Iris pigment epithelial cell (primary cell): ENCODE results near the gene LPP.

ENCODE experiments used
- DNase-seq: peaks from one replicate; pipeline ENCODE4 v3.0.0-alpha.2; 2011; ENCODE audit warnings: low read depth

Gene LPP

GRCh38 chr3:188220097-188220788, 66.3 kb downstream of the LPP start:
- DNase-seq = peak; percentile 56

- peak; percentile 83 for DNase-seq
These were observed 67.2 kb downstream of the LPP start for GRCh38 chr3:188220988-188221818.

GRCh38 chr3:188223936-188224335, 70.0 kb downstream of the LPP start:
- no peak for DNase-seq

- DNase-seq = no peak
These were observed 73.5 kb downstream of the LPP start for GRCh38 chr3:188227442-188227841.

- no peak for DNase-seq
These were observed 75.2 kb downstream of the LPP start for GRCh38 chr3:188229177-188229576.

- no peak for DNase-seq
These were observed 75.8 kb downstream of the LPP start for GRCh38 chr3:188229726-188230125.

- peak; percentile 32 for DNase-seq
These were observed 77.0 kb downstream of the LPP start for GRCh38 chr3:188230962-188231361.

- no peak for DNase-seq
These were observed 77.5 kb downstream of the LPP start for GRCh38 chr3:188231456-188231855.

- no peak for DNase-seq
These were observed 78.7 kb downstream of the LPP start for GRCh38 chr3:188232656-188233055.

GRCh38 chr3:188233320-188233719, 79.4 kb downstream of the LPP start:
- DNase-seq = peak; percentile 69

GRCh38 chr3:188234132-188234531, 80.2 kb downstream of the LPP start:
- DNase-seq = peak; percentile 52

- DNase-seq = no peak
These were observed 82.3 kb downstream of the LPP start for GRCh38 chr3:188236271-188236670.

- DNase-seq = no peak
These were observed 85.1 kb downstream of the LPP start for GRCh38 chr3:188239035-188239434.

GRCh38 chr3:188239577-188239976, 85.6 kb downstream of the LPP start:
- DNase-seq = no peak

- no peak for DNase-seq
These were observed 86.4 kb downstream of the LPP start for GRCh38 chr3:188240189-188240981.

GRCh38 chr3:188241072-188241471, 87.1 kb downstream of the LPP start:
- peak; percentile 72 for DNase-seq

GRCh38 chr3:188241883-188242282, 87.9 kb downstream of the LPP start:
- no peak for DNase-seq

GRCh38 chr3:188242436-188243123, 88.6 kb downstream of the LPP start:
- no peak for DNase-seq

- no peak for DNase-seq
These were observed 89.3 kb downstream of the LPP start for GRCh38 chr3:188243124-188243795.

- DNase-seq = peak; percentile 60
These were observed 90.5 kb downstream of the LPP start for GRCh38 chr3:188244395-188244861.

GRCh38 chr3:188246905-188247304, 92.9 kb downstream of the LPP start:
- DNase-seq = no peak
